Stomach (tissue), 4 donors: ENCODE data around the gene NLK.

Experiments
- CTCF ChIP-seq, 7 experiments: fragments of 450-650 bp in 4 of 7; fragments of 200-600 bp in 3 of 7; sonication (generic) in 3 of 7; IDR thresholded peaks; one replicate each; pipeline ENCODE4 v1.5.1; 2016 to 2019; ENCODE audit warnings: antibody characterized with exemption in 7 of 7, control low read depth in 2 of 7, mild to moderate bottlenecking in 1 of 7
- EP300 ChIP-seq: sonication (generic); formaldehyde crosslinking; IDR thresholded peaks from one replicate; pipeline ENCODE4 v1.6.1; 2017; ENCODE audit warnings: antibody characterized with exemption
- POLR2A ChIP-seq, 4 donors: fragments of 450-650 bp; IDR thresholded peaks; one replicate each; pipeline ENCODE4 v1.6.1; 2016; ENCODE audit warnings: antibody characterized with exemption in 4 of 4, control low read depth in 2 of 4, mild to moderate bottlenecking in 1 of 4, moderate library complexity in 1 of 4
- POLR2AphosphoS5 ChIP-seq, 3 donors: sonication (generic); formaldehyde crosslinking; IDR thresholded peaks; one replicate each; pipeline ENCODE4 v1.6.1; 2016; ENCODE audit warnings: antibody characterized with exemption in 3 of 3

- TF ChIP-seq POLR2A (IDR thresholded peaks at IDR 0.05) (no peak), CTCF (IDR thresholded peaks at IDR 0.05) (no peak), POLR2AphosphoS5 (IDR thresholded peaks at IDR 0.05) (no peak), EP300 (no peak)
These were observed 130.6 kb downstream of the NLK start for GRCh38 chr17:28173031-28173561.
